K562 (cell line): ENCODE measurements around the gene FOSL1. TPM values are rescaled to one million over a fixed set of nuclear protein-coding genes. Genes with fewer than 3 reads are reported as not detected.

ENCODE experiments used
- ARNT ChIP-seq, 2 experiments: fragments of 450-650 bp; IDR thresholded peaks; 2 replicates each; pipeline ENCODE4 v1.6.1; 2016; ENCODE audit warnings: mild to moderate bottlenecking in 1 of 2
- ESRRA ChIP-seq: fragments of 450-650 bp; IDR thresholded peaks from 2 replicates; pipeline ENCODE4 v1.6.1; 2014; ENCODE audit warnings: low read depth, mild to moderate bottlenecking, moderate library complexity, borderline replicate concordance
- FOS ChIP-seq: IDR thresholded peaks from 3 replicates; pipeline ENCODE4 v1.6.1; 2011; ENCODE audit not compliant: insufficient read length; ENCODE audit errors: extremely low read depth
- HNRNPL ChIP-seq: fragments of 200-400 bp; formaldehyde crosslinking; IDR thresholded peaks from 2 replicates; pipeline ENCODE4 v1.6.1; 2017; ENCODE audit warnings: low read depth, mild to moderate bottlenecking, low read length
- KAT2B ChIP-seq: IDR thresholded peaks from one replicate; pipeline ENCODE4 v1.6.1; 2012; ENCODE audit warnings: low read depth, mild to moderate bottlenecking, control low read depth, inconsistent platforms, low read length, moderate library complexity
- RFX1 ChIP-seq: fragments of 450-650 bp; IDR thresholded peaks from 2 replicates; pipeline ENCODE4 v1.6.1; 2016; ENCODE audit warnings: mild to moderate bottlenecking, moderate library complexity
- ZNF263 ChIP-seq: sonication (generic); formaldehyde crosslinking; IDR thresholded peaks from 2 replicates; pipeline ENCODE4 v1.8.0; 2022; ENCODE audit warnings: mild to moderate bottlenecking, missing genetic modification reagents, borderline replicate concordance
- polyA plus RNA-seq, 8 experiments: library from polyadenylated mRNA; depleted of rRNA in 4 of 8; stranded (reverse) in 5 of 8; unstranded in 3 of 8; fragments of >200 nt; fragmentation: Nextera tagmentation in 2 of 8; fragmentation: Illumina TruSeq in 1 of 8; extraction: Ambion mirVana in 2 of 8; extraction: Trizol in 1 of 8; gene quantifications; 2 replicates each; pipeline versions ENCODE4 v1.2.1 to v1.2.3, GENCODE V29; 2011 to 2014; ENCODE audit warnings: inconsistent platforms in 1 of 8, missing spikeins in 1 of 8
- total RNA-seq, 7 experiments: library from RNA; depleted of rRNA in 6 of 7; stranded (reverse); fragments of >200 nt in 6 of 7; fragmentation: Illumina TruSeq in 2 of 7; extraction: Trizol in 2 of 7; gene quantifications; 2 replicates each; pipeline versions ENCODE4 v1.2.1 to v1.2.3, GENCODE V29; 2011 to 2021; ENCODE audit warnings: low replicate concordance in 1 of 7
- TF ChIP-seq, protein P1 (sequence below): sonication (generic); formaldehyde crosslinking; IDR thresholded peaks from 2 replicates; pipeline ENCODE4 v1.8.1; 2023; ENCODE audit warnings: mild to moderate bottlenecking, missing genetic modification reagents
- TF ChIP-seq, protein P2 (sequence below), 2 experiments: IDR thresholded peaks in 1 of 2; conservative IDR thresholded peaks in 1 of 2; 2 replicates each; pipeline ENCODE4 v1.6.1; 2016; ENCODE audit warnings: low read depth in 2 of 2, mild to moderate bottlenecking in 1 of 2, missing compliant biosample characterization in 1 of 2, missing genetic modification characterization in 1 of 2, moderate library complexity in 1 of 2
- TF ChIP-seq, protein P3 (sequence below): fragments of 450-650 bp; formaldehyde crosslinking; IDR thresholded peaks from 2 replicates; pipeline ENCODE4 v1.4.0; 2020; ENCODE audit warnings: mild to moderate bottlenecking, moderate library complexity
- TF ChIP-seq, protein P4 (sequence below): sonication (generic); formaldehyde crosslinking; IDR thresholded peaks from 2 replicates; pipeline ENCODE4 v1.8.0; 2022; ENCODE audit warnings: missing genetic modification reagents, mild to moderate bottlenecking, borderline replicate concordance
- TF ChIP-seq, protein P5 (sequence below): fragments of 450-650 bp; IDR thresholded peaks from 2 replicates; pipeline ENCODE4 v1.6.1; 2016; ENCODE audit warnings: mild to moderate bottlenecking

FOSL1 gene
- total and polyA plus RNA-seq, 9 of the 15 experiments (the other 6 are each of a cell fraction or from before 2014, with no cell fraction given), result 3.5 to 39.6 (median 10.0) TPM

DNA sequence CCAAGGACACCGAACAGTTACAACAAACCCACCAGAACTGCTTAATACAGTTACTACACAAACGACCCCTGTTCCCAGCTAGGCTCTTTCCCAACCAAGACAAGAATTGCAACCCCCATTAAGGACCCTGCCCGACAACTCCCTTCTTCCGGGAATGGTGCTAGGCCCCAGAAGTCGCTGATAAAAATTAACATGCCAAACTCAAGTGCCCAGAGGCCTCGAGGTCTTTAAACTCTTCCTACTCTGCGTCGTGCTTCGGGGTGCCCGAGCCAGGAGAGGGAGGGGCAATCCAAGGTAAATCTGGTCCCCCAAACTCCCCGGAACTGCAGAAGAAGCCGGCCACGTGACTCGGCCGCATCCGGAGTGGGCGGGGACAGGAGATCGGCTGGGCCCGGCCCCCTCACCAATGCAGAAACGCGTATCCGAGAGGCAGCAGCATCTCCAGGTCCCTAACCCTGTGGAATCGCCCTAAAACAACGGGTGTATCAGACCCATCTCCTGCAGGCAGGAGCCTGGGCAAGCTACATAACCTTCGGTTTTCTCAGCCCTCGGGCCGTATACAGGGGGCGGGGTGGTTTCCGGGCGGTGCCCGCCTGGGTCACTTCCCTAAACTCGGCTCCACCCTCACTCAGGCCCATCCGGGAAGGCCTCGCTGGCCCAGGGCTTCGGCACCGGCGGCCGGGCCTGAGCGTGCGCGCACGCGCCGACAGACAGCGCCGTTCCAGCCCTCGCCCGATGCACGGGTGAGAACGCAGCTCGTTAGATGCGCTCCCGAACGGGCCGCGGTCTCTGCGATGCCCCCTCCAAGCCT is 43.3 kb downstream of the FOSL1 start (continued):
- no peak for TF ChIP-seq FOS
- TF ChIP-seq, protein P1, sequence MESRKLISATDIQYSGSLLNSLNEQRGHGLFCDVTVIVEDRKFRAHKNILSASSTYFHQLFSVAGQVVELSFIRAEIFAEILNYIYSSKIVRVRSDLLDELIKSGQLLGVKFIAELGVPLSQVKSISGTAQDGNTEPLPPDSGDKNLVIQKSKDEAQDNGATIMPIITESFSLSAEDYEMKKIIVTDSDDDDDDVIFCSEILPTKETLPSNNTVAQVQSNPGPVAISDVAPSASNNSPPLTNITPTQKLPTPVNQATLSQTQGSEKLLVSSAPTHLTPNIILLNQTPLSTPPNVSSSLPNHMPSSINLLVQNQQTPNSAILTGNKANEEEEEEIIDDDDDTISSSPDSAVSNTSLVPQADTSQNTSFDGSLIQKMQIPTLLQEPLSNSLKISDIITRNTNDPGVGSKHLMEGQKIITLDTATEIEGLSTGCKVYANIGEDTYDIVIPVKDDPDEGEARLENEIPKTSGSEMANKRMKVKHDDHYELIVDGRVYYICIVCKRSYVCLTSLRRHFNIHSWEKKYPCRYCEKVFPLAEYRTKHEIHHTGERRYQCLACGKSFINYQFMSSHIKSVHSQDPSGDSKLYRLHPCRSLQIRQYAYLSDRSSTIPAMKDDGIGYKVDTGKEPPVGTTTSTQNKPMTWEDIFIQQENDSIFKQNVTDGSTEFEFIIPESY (CRISPR knock-in tag), result peak; percentile 38; the same call in 1 of the 2 replicates
- TF ChIP-seq ZNF263 (CRISPR knock-in tag), result no peak
- TF ChIP-seq, protein P2, sequence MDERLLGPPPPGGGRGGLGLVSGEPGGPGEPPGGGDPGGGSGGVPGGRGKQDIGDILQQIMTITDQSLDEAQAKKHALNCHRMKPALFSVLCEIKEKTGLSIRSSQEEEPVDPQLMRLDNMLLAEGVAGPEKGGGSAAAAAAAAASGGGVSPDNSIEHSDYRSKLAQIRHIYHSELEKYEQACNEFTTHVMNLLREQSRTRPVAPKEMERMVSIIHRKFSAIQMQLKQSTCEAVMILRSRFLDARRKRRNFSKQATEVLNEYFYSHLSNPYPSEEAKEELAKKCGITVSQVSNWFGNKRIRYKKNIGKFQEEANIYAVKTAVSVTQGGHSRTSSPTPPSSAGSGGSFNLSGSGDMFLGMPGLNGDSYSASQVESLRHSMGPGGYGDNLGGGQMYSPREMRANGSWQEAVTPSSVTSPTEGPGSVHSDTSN (CRISPR knock-in tag; IDR thresholded peaks at IDR 0.05; ENCODE audit: low read depth), result no peak; the same call in 1 of the 2 replicates
- TF ChIP-seq, protein P2 (tag; conservative IDR thresholded peaks at IDR 0.05; ENCODE audit: low read depth), result no peak
- TF ChIP-seq, protein P3, sequence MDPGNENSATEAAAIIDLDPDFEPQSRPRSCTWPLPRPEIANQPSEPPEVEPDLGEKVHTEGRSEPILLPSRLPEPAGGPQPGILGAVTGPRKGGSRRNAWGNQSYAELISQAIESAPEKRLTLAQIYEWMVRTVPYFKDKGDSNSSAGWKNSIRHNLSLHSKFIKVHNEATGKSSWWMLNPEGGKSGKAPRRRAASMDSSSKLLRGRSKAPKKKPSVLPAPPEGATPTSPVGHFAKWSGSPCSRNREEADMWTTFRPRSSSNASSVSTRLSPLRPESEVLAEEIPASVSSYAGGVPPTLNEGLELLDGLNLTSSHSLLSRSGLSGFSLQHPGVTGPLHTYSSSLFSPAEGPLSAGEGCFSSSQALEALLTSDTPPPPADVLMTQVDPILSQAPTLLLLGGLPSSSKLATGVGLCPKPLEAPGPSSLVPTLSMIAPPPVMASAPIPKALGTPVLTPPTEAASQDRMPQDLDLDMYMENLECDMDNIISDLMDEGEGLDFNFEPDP (CRISPR knock-in tag), result no peak
- TF ChIP-seq KAT2B, result no peak
- no peak for TF ChIP-seq ESRRA
- TF ChIP-seq, protein P4, sequence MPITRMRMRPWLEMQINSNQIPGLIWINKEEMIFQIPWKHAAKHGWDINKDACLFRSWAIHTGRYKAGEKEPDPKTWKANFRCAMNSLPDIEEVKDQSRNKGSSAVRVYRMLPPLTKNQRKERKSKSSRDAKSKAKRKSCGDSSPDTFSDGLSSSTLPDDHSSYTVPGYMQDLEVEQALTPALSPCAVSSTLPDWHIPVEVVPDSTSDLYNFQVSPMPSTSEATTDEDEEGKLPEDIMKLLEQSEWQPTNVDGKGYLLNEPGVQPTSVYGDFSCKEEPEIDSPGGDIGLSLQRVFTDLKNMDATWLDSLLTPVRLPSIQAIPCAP (CRISPR knock-in tag), result no peak; the same call in 1 of the 2 replicates
- no peak for TF ChIP-seq RFX1
- TF ChIP-seq HNRNPL, result peak; percentile 83
- TF ChIP-seq, protein P5, sequence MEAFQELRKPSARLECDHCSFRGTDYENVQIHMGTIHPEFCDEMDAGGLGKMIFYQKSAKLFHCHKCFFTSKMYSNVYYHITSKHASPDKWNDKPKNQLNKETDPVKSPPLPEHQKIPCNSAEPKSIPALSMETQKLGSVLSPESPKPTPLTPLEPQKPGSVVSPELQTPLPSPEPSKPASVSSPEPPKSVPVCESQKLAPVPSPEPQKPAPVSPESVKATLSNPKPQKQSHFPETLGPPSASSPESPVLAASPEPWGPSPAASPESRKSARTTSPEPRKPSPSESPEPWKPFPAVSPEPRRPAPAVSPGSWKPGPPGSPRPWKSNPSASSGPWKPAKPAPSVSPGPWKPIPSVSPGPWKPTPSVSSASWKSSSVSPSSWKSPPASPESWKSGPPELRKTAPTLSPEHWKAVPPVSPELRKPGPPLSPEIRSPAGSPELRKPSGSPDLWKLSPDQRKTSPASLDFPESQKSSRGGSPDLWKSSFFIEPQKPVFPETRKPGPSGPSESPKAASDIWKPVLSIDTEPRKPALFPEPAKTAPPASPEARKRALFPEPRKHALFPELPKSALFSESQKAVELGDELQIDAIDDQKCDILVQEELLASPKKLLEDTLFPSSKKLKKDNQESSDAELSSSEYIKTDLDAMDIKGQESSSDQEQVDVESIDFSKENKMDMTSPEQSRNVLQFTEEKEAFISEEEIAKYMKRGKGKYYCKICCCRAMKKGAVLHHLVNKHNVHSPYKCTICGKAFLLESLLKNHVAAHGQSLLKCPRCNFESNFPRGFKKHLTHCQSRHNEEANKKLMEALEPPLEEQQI, result no peak
- TF ChIP-seq ARNT (IDR thresholded peaks at IDR 0.05), result no peak
